Medulla oblongata (tissue), 1 donor: ENCODE data around the gene PRR12.
A peak's percentile ranks its signal among the peaks of the same experiment; 100 is the strongest.

Experiments used
- DNase-seq: peaks from one replicate; pipeline ENCODE4 v3.0.0-alpha.2; 2015; ENCODE audit errors: extremely low spot score

PRR12 gene

GRCh38 chr19:49645592-49645991, 54.6 kb downstream of the PRR12 start:
- no peak for DNase-seq

GRCh38 chr19:49645995-49646394, 55.0 kb downstream of the PRR12 start:
- no peak for DNase-seq

GRCh38 chr19:49646586-49646985, 55.6 kb downstream of the PRR12 start:
- no peak for DNase-seq

GRCh38 chr19:49651029-49651819, 60.2 kb downstream of the PRR12 start:
- DNase-seq: no peak

- DNase-seq: no peak
Observed at GRCh38 chr19:49651820-49652550, 61.0 kb downstream of the PRR12 start.

GRCh38 chr19:49652551-49653465, 61.8 kb downstream of the PRR12 start:
- DNase-seq: no peak

GRCh38 chr19:49653466-49653806, 62.5 kb downstream of the PRR12 start:
- DNase-seq: no peak

GRCh38 chr19:49654581-49654980, 63.6 kb downstream of the PRR12 start:
- no peak for DNase-seq

- DNase-seq: no peak
Observed at GRCh38 chr19:49655570-49656455, 64.8 kb downstream of the PRR12 start.

GRCh38 chr19:49656456-49657109, 65.6 kb downstream of the PRR12 start:
- DNase-seq: no peak

GRCh38 chr19:49657493-49658138, 66.6 kb downstream of the PRR12 start:
- no peak for DNase-seq

- no peak for DNase-seq
Observed at GRCh38 chr19:49658139-49658517, 67.1 kb downstream of the PRR12 start.

- no peak for DNase-seq
Observed at GRCh38 chr19:49658566-49659442, 67.8 kb downstream of the PRR12 start.

- no peak for DNase-seq
Observed at GRCh38 chr19:49660338-49660961, 69.5 kb downstream of the PRR12 start.

GRCh38 chr19:49662011-49662410, 71.0 kb downstream of the PRR12 start:
- no peak for DNase-seq

GRCh38 chr19:49663224-49663623, 72.2 kb downstream of the PRR12 start:
- no peak for DNase-seq

GRCh38 chr19:49664171-49665035, 73.4 kb downstream of the PRR12 start:
- peak; percentile 87 for DNase-seq

- peak; percentile 10 for DNase-seq
Observed at GRCh38 chr19:49665036-49665350, 74.0 kb downstream of the PRR12 start.
